ENCODE measurements around the gene CLDN11. TPM values are rescaled to one million over a fixed set of nuclear protein-coding genes. Genes with fewer than 3 reads are reported as not detected.

CLDN11 gene
- total RNA-seq, 1 experiment from 2014 or later, result 0.22 TPM

DNA sequence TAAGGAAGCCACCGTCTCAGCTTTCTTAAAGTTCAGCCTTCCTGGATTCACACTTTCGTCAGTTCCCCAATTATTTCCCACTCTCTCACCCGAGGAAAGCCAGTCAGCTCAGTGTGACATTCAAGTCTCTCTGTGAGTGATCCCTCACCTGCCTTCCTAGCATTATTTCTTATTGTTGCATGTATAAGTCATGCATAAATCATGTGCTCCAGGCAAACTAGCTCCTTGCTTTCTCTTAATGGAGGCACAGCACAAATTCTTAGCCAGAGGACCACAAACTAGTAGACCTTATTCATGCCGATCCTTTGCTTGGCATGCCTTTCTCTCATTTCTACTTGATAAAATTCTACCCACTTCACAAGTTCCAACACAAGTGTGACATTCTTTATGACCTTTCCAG, 44.3 kb downstream of the CLDN11 start:
- ATAC-seq, result no peak
- intact Hi-C loops (cut with micrococcal nuclease), result no loop called here
- H3K27ac ChIP-seq (ENCODE audit: low read depth, low read length), result no peak overlapping the region
- no peak overlapping the region for H2AFZ ChIP-seq (ENCODE audit: low read depth, low read length, poor library complexity, severe bottlenecking)
- H4K20me1 ChIP-seq (ENCODE audit: insufficient read depth), result no peaks in the 10 kb centered on the region
- H3K9ac ChIP-seq (ENCODE audit: low read length), result no peak overlapping the region
- TF ChIP-seq POLR2AphosphoS5 (IDR thresholded peaks at IDR 0.05; ENCODE audit: low read depth, low read length), result no peak
- TF ChIP-seq TCF7L2 (IDR thresholded peaks at IDR 0.05; ENCODE audit: borderline replicate concordance, extremely low read depth, insufficient read depth, insufficient read length), result no peak
- TF ChIP-seq, protein P1, sequence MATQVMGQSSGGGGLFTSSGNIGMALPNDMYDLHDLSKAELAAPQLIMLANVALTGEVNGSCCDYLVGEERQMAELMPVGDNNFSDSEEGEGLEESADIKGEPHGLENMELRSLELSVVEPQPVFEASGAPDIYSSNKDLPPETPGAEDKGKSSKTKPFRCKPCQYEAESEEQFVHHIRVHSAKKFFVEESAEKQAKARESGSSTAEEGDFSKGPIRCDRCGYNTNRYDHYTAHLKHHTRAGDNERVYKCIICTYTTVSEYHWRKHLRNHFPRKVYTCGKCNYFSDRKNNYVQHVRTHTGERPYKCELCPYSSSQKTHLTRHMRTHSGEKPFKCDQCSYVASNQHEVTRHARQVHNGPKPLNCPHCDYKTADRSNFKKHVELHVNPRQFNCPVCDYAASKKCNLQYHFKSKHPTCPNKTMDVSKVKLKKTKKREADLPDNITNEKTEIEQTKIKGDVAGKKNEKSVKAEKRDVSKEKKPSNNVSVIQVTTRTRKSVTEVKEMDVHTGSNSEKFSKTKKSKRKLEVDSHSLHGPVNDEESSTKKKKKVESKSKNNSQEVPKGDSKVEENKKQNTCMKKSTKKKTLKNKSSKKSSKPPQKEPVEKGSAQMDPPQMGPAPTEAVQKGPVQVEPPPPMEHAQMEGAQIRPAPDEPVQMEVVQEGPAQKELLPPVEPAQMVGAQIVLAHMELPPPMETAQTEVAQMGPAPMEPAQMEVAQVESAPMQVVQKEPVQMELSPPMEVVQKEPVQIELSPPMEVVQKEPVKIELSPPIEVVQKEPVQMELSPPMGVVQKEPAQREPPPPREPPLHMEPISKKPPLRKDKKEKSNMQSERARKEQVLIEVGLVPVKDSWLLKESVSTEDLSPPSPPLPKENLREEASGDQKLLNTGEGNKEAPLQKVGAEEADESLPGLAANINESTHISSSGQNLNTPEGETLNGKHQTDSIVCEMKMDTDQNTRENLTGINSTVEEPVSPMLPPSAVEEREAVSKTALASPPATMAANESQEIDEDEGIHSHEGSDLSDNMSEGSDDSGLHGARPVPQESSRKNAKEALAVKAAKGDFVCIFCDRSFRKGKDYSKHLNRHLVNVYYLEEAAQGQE (IDR thresholded peaks at IDR 0.05; ENCODE audit: low read depth), result no peak
- no peak for TF ChIP-seq EZH2 (IDR thresholded peaks at IDR 0.05)
- TF ChIP-seq, protein P2, sequence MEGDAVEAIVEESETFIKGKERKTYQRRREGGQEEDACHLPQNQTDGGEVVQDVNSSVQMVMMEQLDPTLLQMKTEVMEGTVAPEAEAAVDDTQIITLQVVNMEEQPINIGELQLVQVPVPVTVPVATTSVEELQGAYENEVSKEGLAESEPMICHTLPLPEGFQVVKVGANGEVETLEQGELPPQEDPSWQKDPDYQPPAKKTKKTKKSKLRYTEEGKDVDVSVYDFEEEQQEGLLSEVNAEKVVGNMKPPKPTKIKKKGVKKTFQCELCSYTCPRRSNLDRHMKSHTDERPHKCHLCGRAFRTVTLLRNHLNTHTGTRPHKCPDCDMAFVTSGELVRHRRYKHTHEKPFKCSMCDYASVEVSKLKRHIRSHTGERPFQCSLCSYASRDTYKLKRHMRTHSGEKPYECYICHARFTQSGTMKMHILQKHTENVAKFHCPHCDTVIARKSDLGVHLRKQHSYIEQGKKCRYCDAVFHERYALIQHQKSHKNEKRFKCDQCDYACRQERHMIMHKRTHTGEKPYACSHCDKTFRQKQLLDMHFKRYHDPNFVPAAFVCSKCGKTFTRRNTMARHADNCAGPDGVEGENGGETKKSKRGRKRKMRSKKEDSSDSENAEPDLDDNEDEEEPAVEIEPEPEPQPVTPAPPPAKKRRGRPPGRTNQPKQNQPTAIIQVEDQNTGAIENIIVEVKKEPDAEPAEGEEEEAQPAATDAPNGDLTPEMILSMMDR (IDR thresholded peaks at IDR 0.05 in 2 of 3, conservative IDR thresholded peaks at IDR 0.05 in 1 of 3; ENCODE audit: borderline replicate concordance in 1 of 3, insufficient read depth in 1 of 3, low read depth in 2 of 3, low read length in 2 of 3), result no peak
- TF ChIP-seq ZFX (IDR thresholded peaks at IDR 0.05), result no peak
- TF ChIP-seq SRF (IDR thresholded peaks at IDR 0.05; ENCODE audit: low read depth), result no peak
- no peak for TF ChIP-seq EZH2phosphoT487 (IDR thresholded peaks at IDR 0.05; ENCODE audit: borderline replicate concordance)
- no peak for TF ChIP-seq SP1 (IDR thresholded peaks at IDR 0.05; ENCODE audit: low read depth)
- no peak for TF ChIP-seq EGR1 (IDR thresholded peaks at IDR 0.05; ENCODE audit: low read depth)
- TF ChIP-seq ZBTB33 (IDR thresholded peaks at IDR 0.05; ENCODE audit: extremely low read depth, insufficient replicate concordance, low read length), result no peak
- TF ChIP-seq, protein P3, sequence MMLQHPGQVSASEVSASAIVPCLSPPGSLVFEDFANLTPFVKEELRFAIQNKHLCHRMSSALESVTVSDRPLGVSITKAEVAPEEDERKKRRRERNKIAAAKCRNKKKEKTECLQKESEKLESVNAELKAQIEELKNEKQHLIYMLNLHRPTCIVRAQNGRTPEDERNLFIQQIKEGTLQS (IDR thresholded peaks at IDR 0.05), result no peak
- no peak for TF ChIP-seq FOSL1 (IDR thresholded peaks at IDR 0.05; ENCODE audit: low read depth)
- TF ChIP-seq ELF1 (IDR thresholded peaks at IDR 0.05; ENCODE audit: borderline replicate concordance, low read depth), result no peak
- no peak for TF ChIP-seq ZNF274 (IDR thresholded peaks at IDR 0.05; ENCODE audit: low read depth, low read length)
- ChIA-PET CTCF (interaction anchor here (1.4 kb wide), 1 partner anchor 49 kb away, joined by 3 read pairs; no protein-coding TSS in a partner anchor), RAD21 (ENCODE audit: low non-redundant PET in 1 of 2, low total read pairs in 2 of 2, uncharacterized antibody in 2 of 2, unreplicated experiment in 2 of 2) (no interaction called here), POLR2A (no interaction called here)
- no peak overlapping the region for H3K4me3 ChIP-seq (replicated peaks in 1 of 2; ENCODE audit: low read depth in 1 of 2, low read length in 2 of 2)
- no peaks in the 10 kb centered on the region for H3K36me3 ChIP-seq (ENCODE audit: control insufficient read depth in 1 of 2, insufficient read depth in 2 of 2, low read length in 2 of 2)
- H3K4me1 ChIP-seq (ENCODE audit: control insufficient read depth in 1 of 2, insufficient read depth in 2 of 2, low read length in 2 of 2), result no peaks in the 10 kb centered on the region
- H3K27me3 ChIP-seq (ENCODE audit: insufficient read depth, low read length), result no peaks in the 10 kb centered on the region
- no peaks in the 10 kb centered on the region for H3K79me2 ChIP-seq (ENCODE audit: insufficient read depth, low read length)
- no peak for DNase-seq (ENCODE audit: low read depth, low spot score)
- no peaks in the 10 kb centered on the region for H3K9me3 ChIP-seq (ENCODE audit: control insufficient read depth in 1 of 2, insufficient read depth in 1 of 2, low read depth in 1 of 2, low read length in 2 of 2)
- no TSS peak for BruUV-seq (replicated peaks)
- H3K9me2 ChIP-seq (ENCODE audit: insufficient read depth), result no peaks in the 10 kb centered on the region
- H3K4me2 ChIP-seq (ENCODE audit: low read length), result no peak overlapping the region

Data from HCT116 (cell line).